ENCODE data around the gene B3GAT1. TPM values are rescaled to one million over a fixed set of nuclear protein-coding genes. Genes with fewer than 3 reads are reported as not detected.
"Not testable (repeated sequence)": the region's sequence is repeated elsewhere in the genome, so short reads cannot be mapped to it uniquely, and the experiment has no call there.

B3GAT1 gene
- total RNA-seq, 3 donors from 2014 or later = 0.09 to 0.38 (median 0.22) TPM

GRCh38 chr11:134450186-134450585, 38.1 kb upstream of the B3GAT1 start:
- no peak for TF ChIP-seq CTCF (IDR thresholded peaks at IDR 0.05)
- Histone ChIP-seq H3K4me3 (no peak overlapping the region), H3K36me3 (ENCODE audit: low read depth) (no peaks in the 10 kb centered on the region), H3K9me3 (no peaks in the 10 kb centered on the region), H3K4me1 (ENCODE audit: low read depth) (no peaks in the 10 kb centered on the region)
- intact Hi-C loops (cut with DNase I, micrococcal nuclease) = no loop called here
- DNase-seq (no peak), ATAC-seq (no peak)

GRCh38 chr11:134449713-134450112, 37.7 kb upstream of the B3GAT1 start:
- intact Hi-C loops (cut with DNase I, micrococcal nuclease) = no loop called here
- H3K4me1 ChIP-seq (ENCODE audit: low read depth) = no peaks in the 10 kb centered on the region
- ATAC-seq (peak; percentile 29), DNase-seq (no peak)
- no peak overlapping the region for H3K4me3 ChIP-seq
- TF ChIP-seq CTCF (IDR thresholded peaks at IDR 0.05) = no peak
- no peaks in the 10 kb centered on the region for H3K9me3 ChIP-seq
- no peaks in the 10 kb centered on the region for H3K36me3 ChIP-seq (ENCODE audit: low read depth)

- H3K4me3 ChIP-seq = no peak overlapping the region
- ATAC-seq (peak; percentile 48), DNase-seq (no peak)
- H3K4me1 ChIP-seq (ENCODE audit: low read depth) = no peaks in the 10 kb centered on the region
- TF ChIP-seq CTCF (IDR thresholded peaks at IDR 0.05) = no peak
- H3K9me3 ChIP-seq = no peaks in the 10 kb centered on the region
- no peaks in the 10 kb centered on the region for H3K36me3 ChIP-seq (ENCODE audit: low read depth)
- intact Hi-C loops (cut with DNase I, micrococcal nuclease) = no loop called here
These were observed 37.0 kb upstream of the B3GAT1 start for GRCh38 chr11:134449051-134449450.

GRCh38 chr11:134447696-134448095, 35.7 kb upstream of the B3GAT1 start:
- no peaks in the 10 kb centered on the region for H3K9me3 ChIP-seq
- H3K4me3 ChIP-seq = no peak overlapping the region
- TF ChIP-seq CTCF (IDR thresholded peaks at IDR 0.05) = no peak
- intact Hi-C loops (cut with DNase I, micrococcal nuclease) = no loop called here
- H3K36me3 ChIP-seq (ENCODE audit: low read depth) = no peaks in the 10 kb centered on the region
- H3K4me1 ChIP-seq (ENCODE audit: low read depth) = no peaks in the 10 kb centered on the region
- DNase-seq = no peak
- ATAC-seq = no peak

- Histone ChIP-seq H3K36me3 (ENCODE audit: low read depth) (no peaks in the 10 kb centered on the region), H3K4me3 (no peak overlapping the region), H3K4me1 (ENCODE audit: low read depth) (no peaks in the 10 kb centered on the region), H3K9me3 (no peaks in the 10 kb centered on the region)
- no peak for TF ChIP-seq CTCF (IDR thresholded peaks at IDR 0.05)
- ATAC-seq (no peak), DNase-seq (no peak)
- intact Hi-C loops (cut with DNase I, micrococcal nuclease) = no loop called here
These were observed 33.7 kb upstream of the B3GAT1 start for GRCh38 chr11:134445601-134446325.

- H3K9me3 ChIP-seq; H3K4me1 ChIP-seq (ENCODE audit: low read depth); intact Hi-C loops (cut with DNase I, micrococcal nuclease); H3K4me3 ChIP-seq; DNase-seq; ATAC-seq; H3K36me3 ChIP-seq (ENCODE audit: low read depth): not testable (repeated sequence)
These were observed 32.4 kb upstream of the B3GAT1 start for GRCh38 chr11:134444160-134445108.

Data from mucosa of descending colon (tissue), 3 donors.